ENCODE data around the gene P2RX5. TPM values are rescaled to one million over a fixed set of nuclear protein-coding genes. Genes with fewer than 3 reads are reported as not detected.
A peak's percentile ranks its signal among the peaks of the same experiment; 100 is the strongest.

P2RX5 gene
- total and polyA plus RNA-seq, 11 donors = 5.4 to 108 (median 14.3) TPM

- peak in 3 of 4 donors; percentile 38 to 40 (median 40) for ATAC-seq
- Histone ChIP-seq H3K4me3 (peak overlapping the region in 6 of 12 donors; percentile 50 to 68 (median 59)), H3K27me3 (peaks cover 0 to 39% (median 10%) of the 10 kb centered on the region in 9 donors), H3K36me3 (no peaks in the 10 kb centered on the region), H3K4me1 (peaks cover 0 to 23% (median 8%) of the 10 kb centered on the region in 12 donors), H3K9me3 (peaks cover 0 to 9% (median 0%) of the 10 kb centered on the region in 12 donors), H3K27ac (peak overlapping the region in 2 of 12 donors; percentile 29 to 46)
- TF ChIP-seq POLR2A (IDR thresholded peaks at IDR 0.05) (no peak), CTCF (IDR thresholded peaks at IDR 0.05) (no peak)
- intact Hi-C loops (cut with DNase I) = no loop called here
- 40 to 53% (median 45%) methylated on average over 11 to 12 of the region's 12 CpGs for WGBS, 4 donors
- DNase-seq = no peak
Measured at GRCh38 chr17:3697103-3697476, 1.1 kb upstream of the P2RX5 start.

- Histone ChIP-seq H3K4me1 (peaks cover 0 to 23% (median 8%) of the 10 kb centered on the region in 12 donors), H3K36me3 (no peaks in the 10 kb centered on the region), H3K4me3 (peak overlapping the region; percentile 24 to 68 (median 52)), H3K27me3 (peaks cover 0 to 40% (median 10%) of the 10 kb centered on the region in 9 donors), H3K9me3 (peaks cover 0 to 9% (median 0%) of the 10 kb centered on the region in 12 donors), H3K27ac (peak overlapping the region in 11 of 12 donors; percentile 41 to 83 (median 75))
- DNase-seq (peak in 4 of 5 donors; percentile 58 to 72 (median 64)), ATAC-seq (peak; percentile 75 to 90 (median 86))
- intact Hi-C loops (cut with DNase I) = no loop called here
- no peak for TF ChIP-seq POLR2A (IDR thresholded peaks at IDR 0.05)
- TF ChIP-seq CTCF (IDR thresholded peaks at IDR 0.05) = no peak
- WGBS, 4 donors = 6 to 15% (median 7%) methylated on average over 5 to 17 of the region's 17 CpGs
Measured at GRCh38 chr17:3695129-3695722, 729 bp downstream of the P2RX5 start.

GRCh38 chr17:3693829-3694231, 2.1 kb downstream of the P2RX5 start:
- ATAC-seq (no peak), DNase-seq (no peak)
- H3K36me3 ChIP-seq = no peaks in the 10 kb centered on the region
- TF ChIP-seq CTCF (IDR thresholded peaks at IDR 0.05) (no peak), POLR2A (IDR thresholded peaks at IDR 0.05) (no peak)
- H3K27ac ChIP-seq = no peak overlapping the region
- H3K4me3 ChIP-seq = no peak overlapping the region
- peaks cover 0 to 40% (median 10%) of the 10 kb centered on the region in 9 donors for H3K27me3 ChIP-seq
- H3K9me3 ChIP-seq = peaks cover 0 to 9% (median 0%) of the 10 kb centered on the region in 12 donors
- intact Hi-C loops (cut with DNase I) = no loop called here
- WGBS, 4 donors = 78 to 87% (median 79%) methylated on average over 9 of the region's 9 CpGs
- peaks cover 0 to 23% (median 8%) of the 10 kb centered on the region in 12 donors for H3K4me1 ChIP-seq

- H3K27me3 ChIP-seq = peaks cover 0 to 40% (median 10%) of the 10 kb centered on the region in 9 donors
- H3K36me3 ChIP-seq = no peaks in the 10 kb centered on the region
- DNase-seq = no peak
- TF ChIP-seq CTCF (IDR thresholded peaks at IDR 0.05) (no peak), POLR2A (IDR thresholded peaks at IDR 0.05) (no peak)
- peaks cover 0 to 23% (median 8%) of the 10 kb centered on the region in 12 donors for H3K4me1 ChIP-seq
- 53 to 62% (median 59%) methylated on average over 4 of the region's 4 CpGs for WGBS, 4 donors
- H3K4me3 ChIP-seq = no peak overlapping the region
- H3K9me3 ChIP-seq = peaks cover 0 to 5% (median 0%) of the 10 kb centered on the region in 12 donors
- intact Hi-C loops (cut with DNase I) = no loop called here
- no peak overlapping the region for H3K27ac ChIP-seq
- no peak for ATAC-seq
Measured at GRCh38 chr17:3693141-3693540, 2.8 kb downstream of the P2RX5 start.

Data from heart left ventricle (tissue), 16 donors.